K562 (cell line): ENCODE data around the gene ADCY4.

Source experiments
- FOXO4 ChIP-seq: fragments of 450-650 bp; formaldehyde crosslinking; IDR thresholded peaks from 2 replicates; pipeline ENCODE4 v1.4.0; 2020; ENCODE audit warnings: mild to moderate bottlenecking, moderate library complexity
- GABPA ChIP-seq: fragments of 200-800 bp; sonication (Bioruptor generic); conservative IDR thresholded peaks from 2 replicates; pipeline ENCODE4 v1.6.1; 2016; ENCODE audit warnings: low read depth, missing genetic modification characterization, missing compliant biosample characterization
- KAT2B ChIP-seq: IDR thresholded peaks from one replicate; pipeline ENCODE4 v1.6.1; 2012; ENCODE audit warnings: low read depth, mild to moderate bottlenecking, control low read depth, inconsistent platforms, low read length, moderate library complexity
- MEIS2 ChIP-seq: fragments of 450-650 bp; IDR thresholded peaks from 2 replicates; pipeline ENCODE4 v1.6.1; 2014; ENCODE audit warnings: mild to moderate bottlenecking; ENCODE audit not compliant: partially characterized antibody
- MXI1 ChIP-seq: IDR thresholded peaks from 2 replicates; pipeline ENCODE4 v1.6.1; 2011; ENCODE audit warnings: low read depth, mild to moderate bottlenecking, improper control_type of control experiment, low read length
- POLR2A ChIP-seq: fragments of 450-650 bp; conservative IDR thresholded peaks from 2 replicates; pipeline ENCODE4 v1.6.1; 2016
- SPI1 ChIP-seq: IDR thresholded peaks from 2 replicates; pipeline ENCODE4 v1.6.1; 2011; ENCODE audit warnings: low read depth, low read length, control low read depth, borderline replicate concordance
- ZBTB11 ChIP-seq, 3 experiments: fragments of 200-800 bp in 1 of 3; fragments of 250-450 bp in 1 of 3; fragments of 450-650 bp in 1 of 3; sonication (Bioruptor Pico) in 1 of 3; sonication (Bioruptor generic) in 1 of 3; formaldehyde crosslinking in 1 of 3; IDR thresholded peaks; 2 replicates each; pipeline versions ENCODE4 v1.6.1 to v1.8.0; 2016 to 2022; ENCODE audit warnings: mild to moderate bottlenecking in 2 of 3, missing genetic modification characterization in 2 of 3, missing compliant biosample characterization in 1 of 3, moderate library complexity in 1 of 3

- TF ChIP-seq MEIS2 (no peak), MXI1 (no peak), SPI1 (no peak), ZBTB11 (CRISPR knock-in tag; IDR thresholded peaks at IDR 0.05) (no peak), POLR2A (no peak), KAT2B (no peak), FOXO4 (CRISPR knock-in tag) (no peak), GABPA (tag) (no peak)
These were observed 57.8 kb downstream of the ADCY4 start for GRCh38 chr14:24277071-24277470.
